Karpas-422 (cell line): ENCODE data around the gene TREH. TPM values are rescaled to one million over a fixed set of nuclear protein-coding genes. Genes with fewer than 3 reads are reported as not detected.
"Not testable (repeated sequence)": the region's sequence is repeated elsewhere in the genome, so short reads cannot be mapped to it uniquely, and the experiment has no call there.

Experiments
- DNase-seq: peaks from one replicate; pipeline ENCODE4 v3.0.0-alpha.2; 2015
- H2AFZ ChIP-seq: fragments of 200-600 bp; sonication (generic); 2 replicates; pipeline ENCODE4 v1.6.1; 2014; ENCODE audit warnings: antibody characterized with exemption, low read length, mixed read lengths
- H3K27ac ChIP-seq: fragments of 200-600 bp; sonication (generic); 2 replicates; pipeline ENCODE4 v1.5.1; 2014; ENCODE audit warnings: mild to moderate bottlenecking, low read length, moderate library complexity
- H3K27me3 ChIP-seq: fragments of 200-600 bp; sonication (generic); 2 replicates; pipeline ENCODE4 v1.6.1; 2014; ENCODE audit warnings: low read length, mixed read lengths
- H3K36me3 ChIP-seq: fragments of 200-600 bp; sonication (generic); 2 replicates; pipeline ENCODE4 v1.6.1; 2014; ENCODE audit warnings: low read length, mixed read lengths; ENCODE audit not compliant: insufficient read depth
- H3K4me1 ChIP-seq: fragments of 200-600 bp; sonication (generic); 2 replicates; pipeline ENCODE4 v1.6.1; 2014; ENCODE audit warnings: mild to moderate bottlenecking, low read length, mixed read lengths
- H3K4me2 ChIP-seq: fragments of 200-600 bp; sonication (generic); 2 replicates; pipeline ENCODE4 v1.6.1; 2014; ENCODE audit warnings: low read length, low read depth, mild to moderate bottlenecking; ENCODE audit not compliant: poor library complexity, severe bottlenecking
- H3K4me3 ChIP-seq: fragments of 200-600 bp; sonication (generic); 2 replicates; pipeline ENCODE4 v1.5.1; 2014; ENCODE audit warnings: mild to moderate bottlenecking, antibody characterized with exemption, low read length, mixed read lengths
- H3K79me2 ChIP-seq: fragments of 200-600 bp; sonication (generic); 2 replicates; pipeline ENCODE4 v1.6.1; 2014; ENCODE audit warnings: mild to moderate bottlenecking, low read length, mixed read lengths
- H3K9ac ChIP-seq: fragments of 200-600 bp; sonication (generic); 2 replicates; pipeline ENCODE4 v1.6.0; 2014; ENCODE audit warnings: low read length
- H3K9me2 ChIP-seq: fragments of 200-600 bp; sonication (generic), shearing (Covaris generic); replicated peaks from 2 replicates; pipeline ENCODE4 v1.6.0; 2014; ENCODE audit warnings: mild to moderate bottlenecking, low read length, moderate library complexity; ENCODE audit not compliant: insufficient read depth
- H3K9me3 ChIP-seq: fragments of 300-700, 200-600 bp; sonication (generic); 2 replicates; pipeline ENCODE4 v1.6.1; 2014; ENCODE audit warnings: low read length, mixed read lengths
- H4K20me1 ChIP-seq: fragments of 200-600 bp; sonication (generic); 2 replicates; pipeline ENCODE4 v1.6.1; 2014; ENCODE audit warnings: mild to moderate bottlenecking, antibody characterized with exemption, low read length, low read depth; ENCODE audit not compliant: insufficient read depth
- total RNA-seq: library from RNA; depleted of rRNA; stranded (reverse); fragments of >200 nt; shearing (Covaris generic); gene quantifications from 2 replicates; pipeline ENCODE4 v1.2.3, GENCODE V29; 2014; ENCODE audit warnings: low replicate concordance

TREH gene
- total RNA-seq, 1 experiment from 2014 or later, result not detected

DNA sequence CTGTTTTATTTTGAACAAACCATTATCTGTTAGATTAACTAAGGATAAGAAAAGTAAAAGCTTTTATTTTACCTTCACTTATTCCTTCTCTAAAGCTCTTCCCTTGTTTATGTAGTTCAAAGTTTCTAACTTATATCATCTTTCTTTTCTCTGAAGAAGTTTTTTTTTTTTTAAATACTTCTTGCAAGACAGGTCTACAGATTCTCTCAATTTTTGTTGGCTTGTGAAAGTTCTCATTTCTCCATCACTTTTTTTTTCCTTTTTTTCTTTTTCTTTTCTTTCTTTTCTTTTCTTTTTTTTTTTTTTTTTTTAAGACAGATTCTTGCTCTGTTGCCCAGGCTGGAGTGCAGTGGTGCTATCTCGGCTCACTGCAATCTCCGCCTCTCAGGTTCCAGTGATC is 4.7 kb upstream of the TREH start:
- Histone ChIP-seq H3K27ac (no peak overlapping the region), H3K4me1 (no peaks in the 10 kb centered on the region), H3K9ac (no peak overlapping the region), H4K20me1 (no peaks in the 10 kb centered on the region), H3K27me3 (no peaks in the 10 kb centered on the region), H3K4me3 (no peak overlapping the region), H3K36me3 (no peaks in the 10 kb centered on the region), H2AFZ (no peak overlapping the region), H3K79me2 (no peaks in the 10 kb centered on the region), H3K9me3 (no peaks in the 10 kb centered on the region), H3K9me2 (no peaks in the 10 kb centered on the region), H3K4me2 (no peak overlapping the region)
- no peak for DNase-seq

DNA sequence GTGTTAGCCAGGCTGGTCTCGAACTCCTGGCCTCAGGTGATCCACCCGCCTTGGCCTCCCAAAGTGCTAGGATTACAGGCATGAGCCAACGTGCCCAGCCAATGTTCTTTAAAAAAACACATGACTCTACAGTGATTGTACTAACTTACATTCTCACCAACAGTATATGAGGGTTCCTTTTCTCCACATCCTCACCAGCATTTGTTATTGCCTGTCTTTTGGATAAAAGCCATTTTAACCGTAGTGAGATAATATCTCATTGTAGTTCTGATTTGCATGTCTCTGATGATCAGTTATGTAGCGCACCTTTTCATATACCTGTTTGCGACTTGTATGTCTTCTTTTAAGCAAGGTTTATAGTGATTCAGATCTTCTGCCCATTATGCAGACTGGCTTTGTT is 3.5 kb upstream of the TREH start:
- not testable (repeated sequence) for H3K9me3 ChIP-seq, H3K27me3 ChIP-seq, H3K79me2 ChIP-seq, H4K20me1 ChIP-seq, H3K36me3 ChIP-seq, H3K4me3 ChIP-seq, H3K9me2 ChIP-seq, H2AFZ ChIP-seq, H3K27ac ChIP-seq, H3K9ac ChIP-seq, H3K4me1 ChIP-seq, H3K4me2 ChIP-seq, DNase-seq

DNA sequence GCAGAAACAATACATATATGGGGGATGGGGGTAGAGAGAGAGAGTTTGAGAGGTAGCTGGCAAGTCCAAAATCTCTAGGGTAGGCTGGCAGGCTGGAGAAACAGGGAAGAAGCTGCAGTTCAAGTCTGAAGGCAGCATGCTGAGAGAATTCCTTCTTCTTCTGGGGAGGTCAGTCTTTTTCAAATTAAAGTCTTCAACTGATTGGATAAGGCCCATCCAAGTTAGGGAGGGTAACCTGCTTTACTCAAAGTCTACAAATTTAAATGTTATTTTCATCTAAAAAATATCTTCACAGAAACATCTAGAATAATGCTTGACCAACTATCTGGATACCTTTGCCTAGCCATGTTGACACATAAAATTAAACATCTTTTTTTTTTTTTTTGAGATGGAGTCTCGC is 2.9 kb upstream of the TREH start:
- Histone ChIP-seq H3K4me2 (no peak overlapping the region), H3K9ac (no peak overlapping the region), H3K27ac (no peak overlapping the region), H3K9me3 (no peaks in the 10 kb centered on the region), H3K79me2 (no peaks in the 10 kb centered on the region), H3K9me2 (no peaks in the 10 kb centered on the region), H3K27me3 (no peaks in the 10 kb centered on the region), H3K36me3 (no peaks in the 10 kb centered on the region), H4K20me1 (no peaks in the 10 kb centered on the region), H3K4me1 (no peaks in the 10 kb centered on the region), H2AFZ (no peak overlapping the region), H3K4me3 (no peak overlapping the region)
- no peak for DNase-seq

DNA sequence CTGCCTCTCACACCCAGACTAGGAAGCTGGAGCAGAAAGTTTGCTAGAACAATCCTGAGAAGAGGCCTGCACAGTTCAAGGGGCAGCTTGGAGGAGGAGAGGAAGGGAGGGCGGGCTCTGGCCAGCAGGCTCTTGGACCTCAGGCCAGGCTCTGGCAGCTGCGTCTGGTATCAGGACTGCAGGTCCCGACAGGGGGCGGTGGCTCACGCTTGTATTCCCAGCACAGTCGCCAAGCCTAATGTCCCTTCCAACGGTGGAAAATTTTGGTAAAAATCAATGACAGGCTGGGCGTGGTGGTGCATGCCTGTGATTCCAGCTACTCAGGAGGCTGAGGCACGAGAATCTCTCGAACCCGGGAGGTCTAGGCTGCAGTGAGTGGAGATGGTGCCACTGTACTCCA is 542 bp downstream of the TREH start:
- not testable (repeated sequence) for H3K79me2 ChIP-seq, H3K4me1 ChIP-seq, H3K9me3 ChIP-seq, H3K9ac ChIP-seq, H3K27me3 ChIP-seq, H2AFZ ChIP-seq, DNase-seq, H4K20me1 ChIP-seq, H3K4me2 ChIP-seq, H3K9me2 ChIP-seq, H3K36me3 ChIP-seq, H3K27ac ChIP-seq, H3K4me3 ChIP-seq

GRCh38 chr11:118677977-118678376 is 1.5 kb downstream of the TREH start:
- H4K20me1 ChIP-seq, result no peaks in the 10 kb centered on the region
- DNase-seq, result no peak
- no peaks in the 10 kb centered on the region for H3K27me3 ChIP-seq
- H3K9me3 ChIP-seq, result no peaks in the 10 kb centered on the region
- H3K9ac ChIP-seq, result no peak overlapping the region
- H2AFZ ChIP-seq, result no peak overlapping the region
- no peaks in the 10 kb centered on the region for H3K9me2 ChIP-seq
- H3K27ac ChIP-seq, result no peak overlapping the region
- no peaks in the 10 kb centered on the region for H3K4me1 ChIP-seq
- H3K79me2 ChIP-seq, result no peaks in the 10 kb centered on the region
- H3K4me2 ChIP-seq, result no peak overlapping the region
- no peak overlapping the region for H3K4me3 ChIP-seq
- no peaks in the 10 kb centered on the region for H3K36me3 ChIP-seq

DNA sequence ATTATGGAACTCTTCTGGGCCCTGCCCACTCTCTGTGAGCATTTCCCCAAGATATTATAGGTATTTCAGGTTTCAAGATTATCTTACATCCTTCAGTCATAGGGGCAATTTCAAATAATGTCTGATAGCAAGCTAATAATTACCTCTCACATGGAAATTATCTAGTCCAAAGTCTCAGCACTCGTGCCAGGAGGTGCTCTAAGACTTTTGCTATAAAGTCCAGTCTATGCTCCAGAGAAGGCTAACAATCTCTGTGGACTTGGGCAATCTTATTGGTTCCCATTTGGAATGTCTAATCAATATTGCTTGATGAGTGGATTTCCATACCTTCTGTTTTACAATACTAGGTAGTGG is 5.4 kb downstream of the TREH start:
- H3K4me1 ChIP-seq, result no peaks in the 10 kb centered on the region
- DNase-seq, result no peak
- H3K4me3 ChIP-seq, result no peak overlapping the region
- no peak overlapping the region for H3K4me2 ChIP-seq
- H3K9ac ChIP-seq, result no peak overlapping the region
- H3K36me3 ChIP-seq, result no peaks in the 10 kb centered on the region
- H4K20me1 ChIP-seq, result no peaks in the 10 kb centered on the region
- no peaks in the 10 kb centered on the region for H3K27me3 ChIP-seq
- H2AFZ ChIP-seq, result no peak overlapping the region
- no peaks in the 10 kb centered on the region for H3K79me2 ChIP-seq
- H3K9me3 ChIP-seq, result no peaks in the 10 kb centered on the region
- no peaks in the 10 kb centered on the region for H3K9me2 ChIP-seq
- H3K27ac ChIP-seq, result no peak overlapping the region

GRCh38 chr11:118673361-118674081 is 5.9 kb downstream of the TREH start:
- H3K9me2 ChIP-seq, result no peaks in the 10 kb centered on the region
- H2AFZ ChIP-seq, result no peak overlapping the region
- H3K9me3 ChIP-seq, result no peaks in the 10 kb centered on the region
- no peaks in the 10 kb centered on the region for H3K4me1 ChIP-seq
- no peak overlapping the region for H3K4me2 ChIP-seq
- no peaks in the 10 kb centered on the region for H3K27me3 ChIP-seq
- H3K9ac ChIP-seq, result no peak overlapping the region
- no peak for DNase-seq
- H4K20me1 ChIP-seq, result no peaks in the 10 kb centered on the region
- no peak overlapping the region for H3K27ac ChIP-seq
- H3K79me2 ChIP-seq, result no peaks in the 10 kb centered on the region
- no peak overlapping the region for H3K4me3 ChIP-seq
- H3K36me3 ChIP-seq, result no peaks in the 10 kb centered on the region

GRCh38 chr11:118672846-118673245 is 6.6 kb downstream of the TREH start:
- no peaks in the 10 kb centered on the region for H3K9me3 ChIP-seq
- no peaks in the 10 kb centered on the region for H3K27me3 ChIP-seq
- DNase-seq, result no peak
- no peaks in the 10 kb centered on the region for H3K4me1 ChIP-seq
- no peaks in the 10 kb centered on the region for H3K36me3 ChIP-seq
- H2AFZ ChIP-seq, result no peak overlapping the region
- H3K4me2 ChIP-seq, result no peak overlapping the region
- H3K9ac ChIP-seq, result no peak overlapping the region
- no peak overlapping the region for H3K27ac ChIP-seq
- no peak overlapping the region for H3K4me3 ChIP-seq
- no peaks in the 10 kb centered on the region for H3K9me2 ChIP-seq
- no peaks in the 10 kb centered on the region for H3K79me2 ChIP-seq
- H4K20me1 ChIP-seq, result no peaks in the 10 kb centered on the region

GRCh38 chr11:118671254-118671653 is 8.2 kb downstream of the TREH start:
- Histone ChIP-seq H2AFZ (no peak overlapping the region), H3K27ac (no peak overlapping the region), H3K27me3 (no peaks in the 10 kb centered on the region), H3K9ac (no peak overlapping the region), H3K4me2 (no peak overlapping the region), H3K36me3 (no peaks in the 10 kb centered on the region), H3K4me1 (no peaks in the 10 kb centered on the region), H3K79me2 (no peaks in the 10 kb centered on the region), H3K4me3 (no peak overlapping the region), H4K20me1 (no peaks in the 10 kb centered on the region), H3K9me2 (no peaks in the 10 kb centered on the region), H3K9me3 (no peaks in the 10 kb centered on the region)
- no peak for DNase-seq
